ENCODE measurements around the gene MBD2.
A peak's percentile ranks its signal among the peaks of the same experiment; 100 is the strongest.
"Not testable (repeated sequence)": the region's sequence is repeated elsewhere in the genome, so short reads cannot be mapped to it uniquely, and the experiment has no call there.

The MBD2 gene

GRCh38 chr18:54224379-54225014 is at the start of gene MBD2:
TSS of gene MBD2 (minus strand) at chr18:54224669. CDS start at chr18:54224559, 110 bp downstream.
- DNase-seq = peak; percentile 95

- DNase-seq = peak; percentile 63
These were observed 45.7 kb upstream of the MBD2 start for GRCh38 chr18:54269893-54270844.

GRCh38 chr18:54268751-54269150 is 44.3 kb upstream of the MBD2 start:
- DNase-seq = no peak

DNA sequence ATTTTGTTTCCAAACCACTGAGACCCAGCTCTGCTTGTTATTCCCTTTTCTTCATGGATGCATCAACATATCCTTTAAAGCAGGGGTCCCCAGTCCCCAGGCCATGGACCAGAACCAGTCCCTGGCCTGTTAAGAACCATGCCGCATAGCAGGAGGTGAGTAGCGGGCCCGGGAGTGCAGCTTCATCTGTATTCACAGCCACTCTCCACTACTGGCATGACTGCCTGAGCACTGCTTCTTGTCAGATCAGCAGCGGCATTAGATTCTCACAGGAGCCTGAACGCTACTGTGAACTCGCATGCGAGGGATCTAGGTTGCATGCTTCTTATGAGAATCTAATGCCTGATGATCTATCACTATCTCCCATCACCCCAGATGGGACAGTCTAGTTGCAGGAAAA is 43.2 kb upstream of the MBD2 start:
- no peak for DNase-seq

- no peak for DNase-seq
These were observed 39.5 kb upstream of the MBD2 start for GRCh38 chr18:54263904-54264336.

- DNase-seq = peak; percentile 77
These were observed 37.4 kb upstream of the MBD2 start for GRCh38 chr18:54261894-54262293.

GRCh38 chr18:54260396-54261072 is 36.1 kb upstream of the MBD2 start:
- no peak for DNase-seq

DNA sequence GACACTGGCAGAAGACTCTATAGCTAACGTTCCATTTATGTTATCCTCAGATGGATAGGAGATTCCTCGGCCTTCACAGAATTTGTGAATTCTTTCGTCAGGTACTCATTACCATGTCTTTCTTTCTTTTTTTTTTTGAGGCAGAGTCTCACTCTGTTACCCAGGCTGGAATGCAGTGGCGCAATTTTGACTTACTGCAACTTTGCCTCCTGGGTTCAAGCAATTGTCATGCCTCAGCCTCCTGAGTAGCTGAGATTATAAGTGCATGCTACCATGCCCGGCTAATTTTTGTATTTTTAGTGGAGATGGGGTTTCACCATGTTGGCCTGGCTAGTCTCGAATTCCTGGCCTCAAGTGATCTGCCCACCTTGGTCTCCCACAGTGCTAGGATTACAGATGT is 33.3 kb upstream of the MBD2 start:
- not testable (repeated sequence) for DNase-seq

DNA sequence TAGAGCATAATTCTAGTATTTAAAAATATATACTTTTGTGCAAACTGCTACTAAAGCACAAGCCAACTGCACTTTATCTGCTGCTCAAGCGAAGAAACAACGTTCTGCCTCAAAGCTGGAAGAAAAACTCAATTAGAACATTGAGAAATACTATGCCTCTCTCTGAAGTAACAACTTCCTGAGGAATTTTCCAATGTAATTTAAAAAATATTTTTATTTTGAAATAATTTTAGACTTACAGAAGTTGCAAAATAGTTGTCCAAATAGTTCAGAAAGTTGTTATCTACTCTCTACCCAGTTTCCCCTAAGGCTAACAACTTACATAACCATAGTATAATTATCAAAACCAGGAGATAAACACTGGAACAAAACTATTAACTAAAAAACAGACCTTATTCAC is 32.5 kb upstream of the MBD2 start:
- DNase-seq = no peak

- no peak for DNase-seq
These were observed 30.7 kb upstream of the MBD2 start for GRCh38 chr18:54255141-54255540.

DNA sequence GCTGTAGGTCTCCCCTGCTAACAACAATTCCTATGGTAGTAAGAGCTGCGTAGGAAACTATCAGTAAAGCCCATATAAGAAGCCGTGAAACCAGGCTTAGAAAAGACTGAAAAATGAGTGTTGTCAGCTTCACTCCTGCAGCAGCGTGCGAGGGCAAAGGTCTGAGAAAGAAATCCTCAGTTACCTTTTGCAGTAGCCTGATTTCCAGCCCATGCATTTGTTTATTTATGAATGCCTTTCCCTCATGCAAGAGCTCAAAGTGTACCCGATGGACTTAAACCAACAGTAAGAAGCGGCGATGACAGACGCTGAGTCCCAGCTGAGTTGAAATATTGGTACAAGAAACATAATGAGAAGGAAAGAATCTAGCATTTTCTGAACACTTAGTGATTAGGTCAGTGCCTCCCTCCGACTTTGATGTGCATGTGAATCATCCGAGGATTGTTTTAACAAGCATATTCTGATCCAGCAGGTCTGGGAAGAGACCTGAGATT is 29.8 kb upstream of the MBD2 start:
- no peak for DNase-seq

DNA sequence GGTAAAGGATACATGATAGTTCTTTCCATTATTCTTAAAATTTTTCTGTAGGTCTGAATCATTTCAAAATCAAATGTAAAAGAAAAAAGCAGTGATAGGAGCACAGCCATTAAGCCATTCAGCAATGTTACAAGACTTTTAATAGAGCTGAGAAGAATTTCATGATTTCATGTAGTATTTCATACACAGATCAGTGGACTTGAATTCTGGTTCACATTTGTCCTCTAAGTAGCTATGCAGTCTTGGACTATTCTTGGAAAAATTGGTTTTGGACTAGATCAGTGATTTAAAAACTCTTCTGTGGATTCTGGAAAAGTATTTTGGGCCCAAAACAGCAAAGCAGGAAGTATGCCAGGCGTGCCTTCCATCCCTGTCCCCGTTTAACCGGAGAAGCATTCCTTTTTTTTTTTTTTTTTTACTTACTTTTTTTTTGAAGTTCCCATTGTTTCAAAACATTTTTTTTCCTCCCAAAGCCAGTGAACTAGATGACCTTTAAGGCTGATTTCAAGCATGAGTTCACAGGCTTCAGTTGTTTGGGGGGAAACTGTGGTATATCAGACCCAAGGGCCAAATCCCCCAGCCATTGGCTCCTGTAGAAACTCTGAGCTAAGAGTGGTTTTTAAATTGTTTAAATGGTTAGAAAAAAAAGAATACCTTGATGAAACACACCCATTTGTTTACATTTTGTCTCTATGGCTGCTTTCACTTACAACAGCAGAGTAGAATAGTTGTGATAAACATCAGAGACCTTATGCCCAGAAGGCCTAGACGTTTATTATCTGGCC is 27.3 kb upstream of the MBD2 start:
- DNase-seq = no peak

- no peak for DNase-seq
These were observed 26.4 kb upstream of the MBD2 start for GRCh38 chr18:54250846-54251261.

DNA sequence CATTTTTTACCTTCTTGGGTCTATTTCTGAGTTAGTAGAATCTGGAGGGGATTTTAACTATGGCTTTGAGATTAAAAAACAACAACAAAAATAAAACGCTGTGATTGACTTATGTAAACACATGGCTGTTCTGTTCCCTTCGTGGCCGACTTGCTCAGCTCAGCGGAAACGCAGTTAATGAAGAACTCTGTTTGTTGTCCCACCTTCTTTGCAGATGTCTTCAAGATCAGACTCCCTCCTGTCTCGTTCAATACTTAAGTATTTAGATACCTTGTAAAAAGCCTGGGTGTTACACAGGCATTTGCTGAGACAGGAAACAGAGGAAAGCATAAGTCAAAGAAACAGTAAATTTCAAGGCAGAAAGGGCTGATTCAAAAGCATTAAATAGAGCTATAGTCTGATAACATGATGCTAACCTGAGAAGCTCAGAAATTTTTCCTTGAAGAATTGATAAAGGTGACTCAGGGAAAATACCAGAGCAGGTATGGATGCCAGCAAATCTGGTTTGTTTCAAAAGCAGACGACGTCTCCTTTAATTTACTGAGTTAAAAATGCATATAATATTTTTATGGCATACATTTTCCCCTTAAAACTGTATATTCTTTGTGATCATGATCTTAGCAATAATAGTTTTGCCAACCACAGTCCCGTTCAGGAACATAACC is 23.2 kb upstream of the MBD2 start:
- DNase-seq = no peak

DNA sequence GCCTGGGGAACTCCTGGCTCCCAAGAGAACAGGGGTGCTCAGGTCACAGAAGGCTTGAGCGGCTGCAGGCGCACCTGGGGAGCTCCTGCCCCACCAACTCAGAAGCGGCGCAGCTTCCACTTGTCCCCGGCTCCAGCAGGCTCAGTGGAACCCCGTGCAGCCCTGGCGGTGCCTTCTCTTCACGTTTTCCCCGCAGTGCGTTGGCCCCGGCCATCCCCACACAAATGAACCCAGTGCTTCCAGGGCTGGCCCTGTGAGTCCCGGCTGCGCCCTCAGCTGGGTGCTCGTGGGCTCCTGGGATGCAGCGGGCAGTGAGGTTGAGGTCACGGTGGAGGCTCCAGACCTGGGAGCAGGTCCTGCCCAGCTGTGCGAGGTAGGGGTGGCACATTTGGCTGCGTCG is 17.9 kb upstream of the MBD2 start:
- no peak for DNase-seq

- DNase-seq = no peak
These were observed 17.0 kb upstream of the MBD2 start for GRCh38 chr18:54241483-54241882.

- DNase-seq = no peak
These were observed 16.2 kb upstream of the MBD2 start for GRCh38 chr18:54240629-54241107.

DNA sequence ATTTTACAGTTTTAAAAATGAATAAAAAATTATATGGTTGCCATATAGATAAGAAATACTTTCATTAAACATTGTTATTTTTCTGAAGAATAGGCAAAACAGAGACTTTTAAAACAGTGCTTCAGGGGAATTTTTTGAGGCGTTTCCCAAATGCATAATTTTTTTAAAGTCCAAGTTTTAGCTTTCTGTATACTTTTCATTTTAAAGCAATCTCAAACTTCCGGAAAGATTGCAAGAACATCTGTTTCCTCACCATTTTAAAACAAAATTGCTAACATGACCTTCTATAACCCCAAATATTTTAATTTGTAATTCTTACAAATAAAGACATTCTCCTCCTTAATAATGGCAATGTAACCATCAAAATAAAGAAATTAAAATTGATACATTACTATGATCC is 15.1 kb upstream of the MBD2 start:
- DNase-seq = no peak

- no peak for DNase-seq
These were observed 14.6 kb upstream of the MBD2 start for GRCh38 chr18:54239091-54239490.

DNA sequence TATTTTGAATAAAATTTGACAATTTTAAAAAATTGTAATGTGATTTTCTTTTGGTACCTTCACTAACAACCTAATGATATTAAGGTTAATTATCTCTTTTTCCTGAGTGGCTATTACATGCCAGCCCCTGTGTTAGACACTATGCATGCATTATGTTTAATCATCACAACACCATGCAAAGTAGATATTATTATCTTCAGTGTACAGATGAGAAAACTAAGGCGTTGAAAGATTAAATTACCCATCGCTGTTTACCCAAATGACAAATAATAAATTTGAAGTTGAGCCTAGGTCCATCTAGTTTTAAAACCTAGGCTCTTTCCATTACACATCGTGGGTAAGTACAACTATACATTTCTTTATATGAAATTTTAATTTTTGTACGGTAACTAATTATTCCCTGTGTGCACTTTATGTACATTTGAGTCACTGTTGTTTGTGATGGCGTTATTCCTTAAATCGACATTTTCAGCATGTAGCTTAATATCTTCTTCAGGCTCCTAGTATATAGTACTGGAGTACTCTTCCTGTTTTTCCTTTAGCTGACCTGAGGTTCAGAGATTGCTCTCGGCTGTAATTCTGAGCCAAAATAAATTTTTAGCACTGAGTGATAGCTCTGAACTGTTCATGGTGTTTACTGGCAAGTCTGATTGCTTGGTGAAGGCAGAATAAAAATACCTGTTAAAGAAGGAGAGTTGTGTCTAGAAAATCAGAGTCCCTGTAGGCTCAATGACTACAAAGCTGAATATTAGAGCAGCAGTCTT is 13.9 kb upstream of the MBD2 start:
- DNase-seq = no peak

DNA sequence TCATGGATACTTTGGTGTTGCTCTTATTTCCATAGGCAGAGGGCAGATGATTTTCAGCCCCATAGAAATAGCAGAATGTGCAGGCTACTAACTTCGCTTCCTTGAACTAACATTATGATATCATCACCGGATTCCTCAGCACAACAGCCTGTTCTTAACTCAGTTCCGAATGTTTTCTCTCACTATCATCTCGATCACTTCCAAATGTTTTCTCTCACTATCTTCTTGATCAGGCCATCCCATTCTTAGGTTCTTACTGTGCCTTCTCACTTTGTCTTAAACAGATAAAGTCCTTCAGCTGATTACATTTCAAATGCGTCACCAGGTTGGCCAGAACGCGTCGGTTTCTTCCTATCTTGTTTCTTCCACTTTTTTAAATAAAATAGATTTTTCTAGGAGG is 11.4 kb upstream of the MBD2 start:
- DNase-seq = no peak
